ENCODE results near the gene CIB4. TPM values are rescaled to one million over a fixed set of nuclear protein-coding genes. Genes with fewer than 3 reads are reported as not detected.

CIB4 gene
- total and polyA plus RNA-seq, 2 experiments from 2014 or later: not detected

GRCh38 chr2:26576565-26577441, 64.4 kb downstream of the CIB4 start:
- DNase-seq (ENCODE audit: low spot score): no peak
- H3K4me1 ChIP-seq (ENCODE audit: insufficient read depth): no peaks in the 10 kb centered on the region
- H3K36me3 ChIP-seq (replicated peaks; ENCODE audit: insufficient read depth, low read depth): no peaks in the 10 kb centered on the region
- no peaks in the 10 kb centered on the region for H4K20me1 ChIP-seq (ENCODE audit: insufficient read depth, poor library complexity, severe bottlenecking)
- peaks cover 3% of the 10 kb centered on the region for H3K27me3 ChIP-seq
- H2AFZ ChIP-seq: no peak overlapping the region
- no peaks in the 10 kb centered on the region for H3K9me2 ChIP-seq (replicated peaks; ENCODE audit: insufficient read depth)
- WGBS (ENCODE audit: low lambda C conversion rate, missing lambda C conversion rate): 73% methylated on average over 16 of the region's 17 CpGs
- H3K9me3 ChIP-seq (ENCODE audit: low read depth): no peaks in the 10 kb centered on the region
- TF ChIP-seq CTCF (IDR thresholded peaks at IDR 0.05; ENCODE audit: poor library complexity): no peak
- H3K27ac ChIP-seq: no peak overlapping the region
- H3K4me2 ChIP-seq: no peak overlapping the region
- H3K79me2 ChIP-seq: no peaks in the 10 kb centered on the region
- no peak overlapping the region for H3K4me3 ChIP-seq

DNA sequence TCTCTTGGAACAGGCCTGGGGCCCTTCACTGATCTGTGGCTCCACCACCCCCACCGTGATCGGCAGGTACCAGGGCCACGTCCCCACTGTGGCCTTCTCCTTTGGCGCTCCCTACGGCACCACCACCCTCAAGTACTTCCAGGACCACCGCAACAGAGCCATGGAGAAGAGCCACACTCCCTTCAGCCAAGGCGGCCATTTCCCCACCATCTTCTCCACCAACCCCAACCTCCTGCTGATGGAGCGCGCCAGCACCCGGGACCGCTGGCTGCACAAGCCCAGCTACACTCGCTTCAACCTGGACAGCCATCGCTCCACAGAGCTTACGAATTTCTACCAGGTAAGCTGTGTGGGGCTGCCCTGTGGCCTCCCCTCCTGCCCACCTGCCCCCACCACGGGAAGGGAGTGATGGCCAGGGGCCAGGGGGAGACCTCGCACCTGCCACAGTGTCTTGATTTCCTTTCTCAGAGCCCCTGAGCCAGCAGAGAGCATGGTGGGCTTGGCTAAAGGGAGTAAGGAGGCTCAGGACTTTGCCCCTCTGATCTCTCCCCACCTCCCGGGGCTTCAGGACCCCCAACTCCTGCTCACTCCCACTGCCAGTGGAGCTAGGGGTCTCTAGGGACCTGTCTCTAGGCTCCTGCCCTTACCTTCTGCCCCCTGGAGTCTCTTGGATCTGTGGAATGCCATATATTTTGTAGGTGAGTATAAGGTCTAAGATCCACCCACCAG, 65.2 kb downstream of the CIB4 start:
- Histone ChIP-seq H3K36me3 (replicated peaks; ENCODE audit: insufficient read depth, low read depth) (no peaks in the 10 kb centered on the region), H3K79me2 (no peaks in the 10 kb centered on the region), H2AFZ (no peak overlapping the region), H3K4me1 (ENCODE audit: insufficient read depth) (no peaks in the 10 kb centered on the region), H3K27ac (no peak overlapping the region), H3K9me2 (replicated peaks; ENCODE audit: insufficient read depth) (no peaks in the 10 kb centered on the region), H3K27me3 (peaks cover 3% of the 10 kb centered on the region), H4K20me1 (ENCODE audit: insufficient read depth, poor library complexity, severe bottlenecking) (no peaks in the 10 kb centered on the region), H3K9me3 (ENCODE audit: low read depth) (no peaks in the 10 kb centered on the region), H3K4me3 (no peak overlapping the region), H3K4me2 (no peak overlapping the region)
- WGBS (ENCODE audit: low lambda C conversion rate, missing lambda C conversion rate): 88% methylated on average over 16 of the region's 17 CpGs
- TF ChIP-seq EZH2phosphoT487 (IDR thresholded peaks at IDR 0.05; ENCODE audit: low read depth, severe bottlenecking, unreplicated experiment): no peak
- no peak for DNase-seq (ENCODE audit: low spot score)

GRCh38 chr2:26574900-26575560, 66.1 kb downstream of the CIB4 start:
- H2AFZ ChIP-seq: no peak overlapping the region
- no peaks in the 10 kb centered on the region for H3K79me2 ChIP-seq
- H3K27me3 ChIP-seq: peaks cover 3% of the 10 kb centered on the region
- no peaks in the 10 kb centered on the region for H3K4me1 ChIP-seq (ENCODE audit: insufficient read depth)
- WGBS (ENCODE audit: low lambda C conversion rate, missing lambda C conversion rate): 84% methylated on average over 17 of the region's 17 CpGs
- no peak overlapping the region for H3K27ac ChIP-seq
- H4K20me1 ChIP-seq (ENCODE audit: insufficient read depth, poor library complexity, severe bottlenecking): no peaks in the 10 kb centered on the region
- no peaks in the 10 kb centered on the region for H3K9me2 ChIP-seq (replicated peaks; ENCODE audit: insufficient read depth)
- H3K9me3 ChIP-seq (ENCODE audit: low read depth): no peaks in the 10 kb centered on the region
- H3K4me3 ChIP-seq: no peak overlapping the region
- no peak overlapping the region for H3K4me2 ChIP-seq
- TF ChIP-seq EZH2phosphoT487 (IDR thresholded peaks at IDR 0.05; ENCODE audit: low read depth, severe bottlenecking, unreplicated experiment) (no peak), CTCF (IDR thresholded peaks at IDR 0.05; ENCODE audit: poor library complexity) (no peak), EZH2 (IDR thresholded peaks at IDR 0.05; ENCODE audit: borderline replicate concordance) (no peak)
- DNase-seq (ENCODE audit: low spot score): no peak
- no peaks in the 10 kb centered on the region for H3K36me3 ChIP-seq (replicated peaks; ENCODE audit: insufficient read depth, low read depth)

All from hepatocyte (in vitro differentiated cells).